H9 (cell line): ENCODE data around the gene MATN1. TPM values are rescaled to one million over a fixed set of nuclear protein-coding genes. Genes with fewer than 3 reads are reported as not detected.

Experiments
- DNase-seq: peaks from one replicate; pipeline ENCODE4 v3.0.0-alpha.2; 2017
- H2AFZ ChIP-seq: one replicate; pipeline ENCODE4 v1.6.1; 2013; ENCODE audit warnings: mild to moderate bottlenecking, low read length, control low read depth, moderate library complexity
- H2AK5ac ChIP-seq: 2 replicates; pipeline ENCODE4 v1.6.1; 2013; ENCODE audit warnings: low read length, control low read depth, mixed read lengths; ENCODE audit not compliant: insufficient read length
- H2BK120ac ChIP-seq: one replicate; pipeline ENCODE4 v1.6.1; 2013; ENCODE audit warnings: low read depth, mild to moderate bottlenecking, low read length, control low read depth, inconsistent platforms; ENCODE audit not compliant: poor library complexity, severe bottlenecking
- H2BK12ac ChIP-seq: 2 replicates; pipeline ENCODE4 v1.6.1; 2013; ENCODE audit warnings: low read length, control low read depth, mixed read lengths, low read depth; ENCODE audit not compliant: insufficient read length
- H2BK15ac ChIP-seq: 2 replicates; pipeline ENCODE4 v1.6.1; 2013; ENCODE audit warnings: low read depth, low read length, control low read depth
- H2BK20ac ChIP-seq: one replicate; pipeline ENCODE4 v1.6.1; 2013; ENCODE audit warnings: low read depth, mild to moderate bottlenecking, low read length, control low read depth, inconsistent platforms; ENCODE audit not compliant: poor library complexity, severe bottlenecking
- H2BK5ac ChIP-seq: 2 replicates; pipeline ENCODE4 v1.6.1; 2013; ENCODE audit warnings: low read length, control low read depth, mixed read lengths; ENCODE audit not compliant: insufficient read length
- H3K14ac ChIP-seq: 2 replicates; pipeline ENCODE4 v1.6.1; 2013; ENCODE audit warnings: low read length, control low read depth; ENCODE audit not compliant: insufficient read depth
- H3K18ac ChIP-seq: 2 replicates; pipeline ENCODE4 v1.6.1; 2013; ENCODE audit warnings: low read depth, mild to moderate bottlenecking, mixed read lengths, low read length, control low read depth; ENCODE audit not compliant: insufficient read length
- H3K23ac ChIP-seq: 2 replicates; pipeline ENCODE4 v1.6.1; 2013; ENCODE audit warnings: low read length, control low read depth, mixed read lengths, low read depth; ENCODE audit not compliant: insufficient read length
- H3K23me2 ChIP-seq: 2 replicates; pipeline ENCODE4 v1.6.1; 2013; ENCODE audit warnings: low read depth, mild to moderate bottlenecking, mixed read lengths, low read length, control low read depth; ENCODE audit not compliant: insufficient read length, poor library complexity, severe bottlenecking
- H3K27ac ChIP-seq: 2 replicates; pipeline ENCODE4 v1.5.1; 2013; ENCODE audit warnings: low read length, control low read depth, mixed read lengths, low read depth; ENCODE audit not compliant: insufficient read length
- H3K27me3 ChIP-seq: 2 replicates; pipeline ENCODE4 v1.6.1; 2013; ENCODE audit warnings: low read length, control low read depth, inconsistent platforms; ENCODE audit not compliant: insufficient read depth
- H3K4ac ChIP-seq: 2 replicates; pipeline ENCODE4 v1.6.1; 2013; ENCODE audit warnings: low read depth, mild to moderate bottlenecking, control low read depth, inconsistent platforms, low read length, moderate library complexity
- H3K4me1 ChIP-seq: 2 replicates; pipeline ENCODE4 v1.6.1; 2013; ENCODE audit warnings: low read length, control low read depth, inconsistent platforms; ENCODE audit not compliant: insufficient read depth
- H3K4me2 ChIP-seq: 2 replicates; pipeline ENCODE4 v1.6.1; 2013; ENCODE audit warnings: low read length, control low read depth, mixed read lengths; ENCODE audit not compliant: insufficient read length, insufficient read depth
- H3K56ac ChIP-seq: 2 replicates; pipeline ENCODE4 v1.6.1; 2013; ENCODE audit warnings: low read depth, mild to moderate bottlenecking, mixed read lengths, low read length, control low read depth; ENCODE audit not compliant: insufficient read length
- H3K79me1 ChIP-seq: 2 replicates; pipeline ENCODE4 v1.6.1; 2013; ENCODE audit warnings: low read depth, mild to moderate bottlenecking, moderate library complexity, low read length, control low read depth, inconsistent platforms; ENCODE audit not compliant: insufficient read depth, poor library complexity, severe bottlenecking
- H3K79me2 ChIP-seq: 2 replicates; pipeline ENCODE4 v1.6.1; 2013; ENCODE audit warnings: low read length, control low read depth, inconsistent platforms; ENCODE audit not compliant: insufficient read depth
- H3K9ac ChIP-seq: 2 replicates; pipeline ENCODE4 v1.6.1; 2013; ENCODE audit warnings: low read length, control low read depth, mixed read lengths; ENCODE audit not compliant: insufficient read length; ENCODE audit errors: extremely low read depth
- H3K9me3 ChIP-seq: one replicate; pipeline ENCODE4 v1.6.1; 2013; ENCODE audit warnings: low read depth, low read length, inconsistent platforms; ENCODE audit not compliant: control insufficient read depth
- H3T11ph ChIP-seq: one replicate; pipeline ENCODE4 v1.6.1; 2013; ENCODE audit warnings: mild to moderate bottlenecking, low read length, control low read depth, inconsistent platforms
- H4K20me1 ChIP-seq: one replicate; pipeline ENCODE4 v1.6.1; 2013; ENCODE audit not compliant: control insufficient read depth, insufficient read length, insufficient read depth
- H4K5ac ChIP-seq: 2 replicates; pipeline ENCODE4 v1.6.1; 2013; ENCODE audit warnings: low read depth, mild to moderate bottlenecking, mixed read lengths, low read length, control low read depth; ENCODE audit not compliant: insufficient read length
- H4K8ac ChIP-seq: replicated peaks from 2 replicates; pipeline ENCODE4 v1.6.1; 2013; ENCODE audit warnings: low read length, control low read depth, mixed read lengths, low read depth; ENCODE audit not compliant: insufficient read length
- H4K91ac ChIP-seq: 2 replicates; pipeline ENCODE4 v1.6.1; 2013; ENCODE audit warnings: low read depth, mild to moderate bottlenecking, moderate library complexity, mixed read lengths, low read length, control low read depth; ENCODE audit not compliant: insufficient read length
- H3K27ac Mint-ChIP-seq, 3 experiments: 2 replicates in 2 of 3; 3 replicates in 1 of 3; pipeline ENCODE4 v1.8.0; 2020 to 2021; ENCODE audit warnings: mixed read lengths in 3 of 3, mild to moderate bottlenecking in 1 of 3, moderate library complexity in 1 of 3
- H3K27me3 Mint-ChIP-seq: 2 replicates; pipeline ENCODE4 v1.8.0; 2021; ENCODE audit warnings: low read depth, mild to moderate bottlenecking, moderate library complexity, mixed read lengths
- H3K36me3 Mint-ChIP-seq, 3 experiments: 2 replicates in 2 of 3; 3 replicates in 1 of 3; pipeline ENCODE4 v1.8.0; 2020 to 2021; ENCODE audit warnings: low read depth in 3 of 3, mixed read lengths in 3 of 3; ENCODE audit not compliant: insufficient read depth in 1 of 3
- H3K4me1 Mint-ChIP-seq, 2 experiments: 2 replicates each; pipeline ENCODE4 v1.8.0; 2020; ENCODE audit warnings: mixed read lengths in 2 of 2
- H3K4me3 Mint-ChIP-seq, 2 experiments: 2 replicates in 1 of 2; 3 replicates in 1 of 2; pipeline ENCODE4 v1.8.0; 2020 to 2021; ENCODE audit warnings: mild to moderate bottlenecking in 2 of 2, mixed read lengths in 2 of 2, moderate library complexity in 1 of 2
- H3K9me3 Mint-ChIP-seq, 2 experiments: 2 replicates in 1 of 2; 3 replicates in 1 of 2; pipeline ENCODE4 v1.8.0; 2020; ENCODE audit warnings: mild to moderate bottlenecking in 2 of 2, mixed read lengths in 2 of 2, moderate library complexity in 1 of 2
- WGBS: extraction: QIAGEN DNeasy Blood & Tissue Kit; methylation state at CpG from one replicate; pipeline ENCODE4 v1.1.7; 2013; ENCODE audit warnings: missing lambda C conversion rate, low lambda C conversion rate, mixed read lengths; ENCODE audit not compliant: insufficient read length; ENCODE audit errors: extremely low coverage; 5-methylcytosine and 5-hydroxymethylcytosine counted together
- total RNA-seq: library from RNA; stranded (reverse); gene quantifications from 2 replicates; pipeline ENCODE4 v1.2.1, GENCODE V29; 2021
- TF ChIP-seq, protein P1 (sequence below): fragments of 200-600 bp; sonication (generic); conservative IDR thresholded peaks from 3 replicates; pipeline ENCODE4 v1.8.0; 2021; ENCODE audit warnings: antibody characterized with exemption, mild to moderate bottlenecking

The MATN1 gene
- total RNA-seq, 1 experiment from 2014 or later: not detected

DNA sequence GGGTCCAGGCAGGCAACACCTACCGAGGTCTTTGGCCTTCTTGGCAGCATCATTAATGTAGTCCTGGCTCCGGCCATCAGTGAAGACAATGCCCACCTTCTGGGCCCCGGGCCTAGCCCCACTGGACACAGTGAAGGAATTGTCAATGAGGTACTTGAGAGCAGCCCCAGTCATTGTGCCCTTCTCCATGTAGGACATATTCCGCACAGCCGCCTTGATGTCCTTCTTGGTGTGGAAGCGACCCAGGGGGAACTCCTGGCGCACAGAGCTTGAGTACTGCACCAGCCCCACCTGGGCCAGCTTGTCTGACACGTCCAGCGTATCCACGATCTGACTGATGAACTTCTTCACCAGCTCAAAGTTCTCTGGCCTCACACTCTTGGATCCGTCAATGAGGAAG lies 7.5 kb downstream of the MATN1 start:
- H3K9ac ChIP-seq: no peak overlapping the region
- no peak overlapping the region for H3K4ac ChIP-seq
- no peak overlapping the region for H3K23ac ChIP-seq
- TF ChIP-seq, protein P1, sequence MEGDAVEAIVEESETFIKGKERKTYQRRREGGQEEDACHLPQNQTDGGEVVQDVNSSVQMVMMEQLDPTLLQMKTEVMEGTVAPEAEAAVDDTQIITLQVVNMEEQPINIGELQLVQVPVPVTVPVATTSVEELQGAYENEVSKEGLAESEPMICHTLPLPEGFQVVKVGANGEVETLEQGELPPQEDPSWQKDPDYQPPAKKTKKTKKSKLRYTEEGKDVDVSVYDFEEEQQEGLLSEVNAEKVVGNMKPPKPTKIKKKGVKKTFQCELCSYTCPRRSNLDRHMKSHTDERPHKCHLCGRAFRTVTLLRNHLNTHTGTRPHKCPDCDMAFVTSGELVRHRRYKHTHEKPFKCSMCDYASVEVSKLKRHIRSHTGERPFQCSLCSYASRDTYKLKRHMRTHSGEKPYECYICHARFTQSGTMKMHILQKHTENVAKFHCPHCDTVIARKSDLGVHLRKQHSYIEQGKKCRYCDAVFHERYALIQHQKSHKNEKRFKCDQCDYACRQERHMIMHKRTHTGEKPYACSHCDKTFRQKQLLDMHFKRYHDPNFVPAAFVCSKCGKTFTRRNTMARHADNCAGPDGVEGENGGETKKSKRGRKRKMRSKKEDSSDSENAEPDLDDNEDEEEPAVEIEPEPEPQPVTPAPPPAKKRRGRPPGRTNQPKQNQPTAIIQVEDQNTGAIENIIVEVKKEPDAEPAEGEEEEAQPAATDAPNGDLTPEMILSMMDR: no peak
- Mint-ChIP-seq H3K27me3 (peaks cover 16% of the 10 kb centered on the region), H3K9me3 (peaks cover 23 to 25% of the 10 kb centered on the region in 2 experiments), H3K4me1 (peaks cover 0 to 4% of the 10 kb centered on the region in 2 experiments; a peak in 1 of 4 replicates), H3K36me3 (peaks cover 4 to 14% (median 9%) of the 10 kb centered on the region in 3 experiments; a peak in 5 of 7 replicates), H3K4me3 (no peak overlapping the region), H3K27ac (no peak overlapping the region)
- no peaks in the 10 kb centered on the region for H3K4me1 ChIP-seq
- no peak overlapping the region for H4K8ac ChIP-seq
- H3T11ph ChIP-seq: no peak overlapping the region
- H3K79me1 ChIP-seq: no peaks in the 10 kb centered on the region
- no peak for DNase-seq
- no peak overlapping the region for H3K4me2 ChIP-seq
- WGBS: no CpG with 5 or more reads among the region's 11 CpGs
- H2BK20ac ChIP-seq: no peak overlapping the region
- no peak overlapping the region for H3K27ac ChIP-seq
- no peak overlapping the region for H2BK120ac ChIP-seq
- no peak overlapping the region for H4K91ac ChIP-seq
- H4K20me1 ChIP-seq: no peaks in the 10 kb centered on the region
- no peaks in the 10 kb centered on the region for H3K9me3 ChIP-seq
- no peak overlapping the region for H3K14ac ChIP-seq
- no peaks in the 10 kb centered on the region for H3K27me3 ChIP-seq
- no peak overlapping the region for H2BK12ac ChIP-seq
- no peak overlapping the region for H2BK15ac ChIP-seq
- H2BK5ac ChIP-seq: no peak overlapping the region
- H2AK5ac ChIP-seq: no peak overlapping the region
- no peak overlapping the region for H2AFZ ChIP-seq
- no peaks in the 10 kb centered on the region for H3K79me2 ChIP-seq
- no peak overlapping the region for H3K56ac ChIP-seq
- peaks cover 9% of the 10 kb centered on the region for H3K23me2 ChIP-seq
- H3K18ac ChIP-seq: no peak overlapping the region
- H4K5ac ChIP-seq: no peak overlapping the region
